ENCODE measurements around the gene DTL. TPM values are rescaled to one million over a fixed set of nuclear protein-coding genes. Genes with fewer than 3 reads are reported as not detected.

The DTL gene
- total RNA-seq, 1 experiment from 2014 or later, result 22.5 TPM

DNA sequence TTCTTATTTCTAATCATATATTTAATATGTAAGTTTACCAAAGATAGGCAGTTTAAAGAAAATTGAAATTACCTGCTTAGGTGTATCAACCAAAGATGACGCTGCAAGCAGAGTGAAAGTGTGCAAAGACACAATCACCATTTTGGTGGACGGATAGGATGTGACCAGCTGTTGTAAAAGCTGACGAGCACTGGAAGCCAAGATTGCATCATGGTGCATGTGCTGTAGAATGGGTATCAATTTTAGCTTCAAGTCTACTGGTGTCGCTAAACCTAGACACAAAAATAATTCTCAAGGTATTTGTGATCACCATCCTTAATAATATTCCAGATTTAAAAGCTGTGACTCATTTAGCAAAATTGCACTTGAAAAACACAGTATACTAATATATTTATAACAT, 28.4 kb upstream of the DTL start:
- Histone ChIP-seq H3K27me3 (ENCODE audit: insufficient read depth, low read depth) (no peaks in the 10 kb centered on the region), H3K4me1 (replicated peaks; ENCODE audit: insufficient read depth) (no peaks in the 10 kb centered on the region), H3K9me3 (ENCODE audit: insufficient read depth, low read depth) (no peaks in the 10 kb centered on the region), H3F3A (ENCODE audit: insufficient read depth, low read depth) (no peaks in the 10 kb centered on the region), H3K36me3 (ENCODE audit: low read depth) (peaks cover 12% of the 10 kb centered on the region; the same call in 1 of the 2 replicates), H3K4me2 (no peak overlapping the region), H4K20me1 (ENCODE audit: insufficient read depth) (no peaks in the 10 kb centered on the region), H3K9me2 (ENCODE audit: insufficient read depth) (no peaks in the 10 kb centered on the region), H3K4me3 (no peak overlapping the region), H3K79me2 (ENCODE audit: low read depth) (no peaks in the 10 kb centered on the region), H3K27ac (no peak overlapping the region), H2AFZ (no peak overlapping the region)
- POLR2A ChIA-PET (ENCODE audit: unreplicated experiment), result no interaction called here
- no TSS peak for BruUV-seq (replicated peaks)
- no peak for DNase-seq
- intact Hi-C loops (cut with micrococcal nuclease; ENCODE audit: unreplicated experiment), result no loop called here
- CTCF ChIA-PET, result no interaction called here
- TF ChIP-seq EZH2 (IDR thresholded peaks at IDR 0.05; ENCODE audit: low read depth), result no peak
- TF ChIP-seq, protein P1, sequence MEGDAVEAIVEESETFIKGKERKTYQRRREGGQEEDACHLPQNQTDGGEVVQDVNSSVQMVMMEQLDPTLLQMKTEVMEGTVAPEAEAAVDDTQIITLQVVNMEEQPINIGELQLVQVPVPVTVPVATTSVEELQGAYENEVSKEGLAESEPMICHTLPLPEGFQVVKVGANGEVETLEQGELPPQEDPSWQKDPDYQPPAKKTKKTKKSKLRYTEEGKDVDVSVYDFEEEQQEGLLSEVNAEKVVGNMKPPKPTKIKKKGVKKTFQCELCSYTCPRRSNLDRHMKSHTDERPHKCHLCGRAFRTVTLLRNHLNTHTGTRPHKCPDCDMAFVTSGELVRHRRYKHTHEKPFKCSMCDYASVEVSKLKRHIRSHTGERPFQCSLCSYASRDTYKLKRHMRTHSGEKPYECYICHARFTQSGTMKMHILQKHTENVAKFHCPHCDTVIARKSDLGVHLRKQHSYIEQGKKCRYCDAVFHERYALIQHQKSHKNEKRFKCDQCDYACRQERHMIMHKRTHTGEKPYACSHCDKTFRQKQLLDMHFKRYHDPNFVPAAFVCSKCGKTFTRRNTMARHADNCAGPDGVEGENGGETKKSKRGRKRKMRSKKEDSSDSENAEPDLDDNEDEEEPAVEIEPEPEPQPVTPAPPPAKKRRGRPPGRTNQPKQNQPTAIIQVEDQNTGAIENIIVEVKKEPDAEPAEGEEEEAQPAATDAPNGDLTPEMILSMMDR (conservative IDR thresholded peaks at IDR 0.05), result no peak

DNA sequence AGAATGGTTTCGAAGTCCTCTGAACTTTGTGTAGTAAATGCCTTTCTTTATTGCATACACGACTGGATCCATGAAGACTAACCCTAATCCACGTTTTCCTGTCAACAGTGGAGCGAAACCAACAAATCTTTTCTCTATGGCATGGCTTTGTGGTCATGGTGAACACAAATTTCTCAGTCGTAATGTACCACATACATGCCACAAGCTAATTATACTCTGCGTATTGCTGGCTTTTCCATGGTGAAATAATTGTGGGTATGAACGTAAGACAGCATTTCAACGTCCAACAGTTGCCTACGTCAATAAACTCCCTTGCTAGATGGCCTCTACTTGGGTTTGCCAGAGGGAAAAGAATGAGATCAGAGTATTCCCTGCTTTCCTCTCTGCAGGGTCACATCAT, 27.7 kb upstream of the DTL start:
- no peaks in the 10 kb centered on the region for H3K27me3 ChIP-seq (ENCODE audit: insufficient read depth, low read depth)
- TF ChIP-seq EZH2 (IDR thresholded peaks at IDR 0.05; ENCODE audit: low read depth), result no peak
- TF ChIP-seq, protein P1 (conservative IDR thresholded peaks at IDR 0.05), result no peak
- no peak overlapping the region for H2AFZ ChIP-seq

DNA sequence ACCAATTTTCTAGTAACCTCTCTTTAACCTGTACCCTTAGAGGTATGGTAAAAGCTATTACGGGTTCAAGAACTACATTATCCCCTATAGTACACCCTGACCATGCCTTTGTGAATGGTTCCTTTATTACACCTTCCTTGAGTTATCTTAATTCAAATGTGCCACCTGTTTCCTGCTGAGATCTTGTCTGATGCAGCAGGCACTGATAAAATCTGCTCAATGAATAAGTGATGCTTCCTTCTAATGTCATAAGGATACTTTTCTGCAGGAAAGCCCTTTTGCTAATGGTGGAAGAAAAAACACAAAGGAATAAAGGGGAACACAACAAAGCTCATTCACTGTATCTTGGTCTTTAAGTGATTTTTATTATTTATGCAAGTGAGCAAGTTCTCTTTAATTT, 26.0 kb upstream of the DTL start:
- intact Hi-C loops (cut with micrococcal nuclease; ENCODE audit: unreplicated experiment), result no loop called here
- H3K4me3 ChIP-seq, result no peak overlapping the region
- DNase-seq, result no peak
- no peaks in the 10 kb centered on the region for H3K27me3 ChIP-seq (ENCODE audit: insufficient read depth, low read depth)
- BruUV-seq (replicated peaks), result no TSS peak
- no peak for TF ChIP-seq EZH2 (IDR thresholded peaks at IDR 0.05; ENCODE audit: low read depth)
- TF ChIP-seq, protein P1 (conservative IDR thresholded peaks at IDR 0.05), result no peak
- POLR2A ChIA-PET (ENCODE audit: unreplicated experiment), result no interaction called here
- 0 out of 2 replicates have a peak, but pooled peaks cover 3% of the 10 kb centered on the region for H3K36me3 ChIP-seq (ENCODE audit: low read depth)
- H3K9me3 ChIP-seq (ENCODE audit: insufficient read depth, low read depth), result no peaks in the 10 kb centered on the region
- H2AFZ ChIP-seq, result no peak overlapping the region
- no peak overlapping the region for H3K27ac ChIP-seq
- peaks cover 9% of the 10 kb centered on the region; the same call in 1 of the 2 replicates for H3K4me1 ChIP-seq (replicated peaks; ENCODE audit: insufficient read depth)
- no peak overlapping the region for H3K4me2 ChIP-seq
- CTCF ChIA-PET, result interaction anchor here (1.6 kb wide), 1 partner anchor 329 kb away, joined by 3 read pairs; no protein-coding TSS in a partner anchor
- H3K9me2 ChIP-seq (ENCODE audit: insufficient read depth), result no peaks in the 10 kb centered on the region
- no peaks in the 10 kb centered on the region for H3K79me2 ChIP-seq (ENCODE audit: low read depth)
- no peaks in the 10 kb centered on the region for H4K20me1 ChIP-seq (ENCODE audit: insufficient read depth)
- peaks cover 12% of the 10 kb centered on the region for H3F3A ChIP-seq (ENCODE audit: insufficient read depth, low read depth)

More for the DNA sequence above, 27.7 kb upstream of the DTL start:
- no peak for DNase-seq
- H3K9me3 ChIP-seq (ENCODE audit: insufficient read depth, low read depth), result no peaks in the 10 kb centered on the region
- H4K20me1 ChIP-seq (ENCODE audit: insufficient read depth), result no peaks in the 10 kb centered on the region
- ChIA-PET POLR2A (ENCODE audit: unreplicated experiment) (no interaction called here), CTCF (no interaction called here)
- H3K79me2 ChIP-seq (ENCODE audit: low read depth), result no peaks in the 10 kb centered on the region
- intact Hi-C loops (cut with micrococcal nuclease; ENCODE audit: unreplicated experiment), result no loop called here
- no peaks in the 10 kb centered on the region for H3F3A ChIP-seq (ENCODE audit: insufficient read depth, low read depth)
- no peaks in the 10 kb centered on the region for H3K4me1 ChIP-seq (replicated peaks; ENCODE audit: insufficient read depth)
- no TSS peak for BruUV-seq (replicated peaks)
- H3K9me2 ChIP-seq (ENCODE audit: insufficient read depth), result no peaks in the 10 kb centered on the region
- no peak overlapping the region for H3K4me2 ChIP-seq
- peaks cover 7% of the 10 kb centered on the region; the same call in 1 of the 2 replicates for H3K36me3 ChIP-seq (ENCODE audit: low read depth)
- no peak overlapping the region for H3K27ac ChIP-seq
- no peak overlapping the region for H3K4me3 ChIP-seq
